Natural killer cell (primary cell): Measurements from ENCODE around the gene HEY2. TPM values are rescaled to one million over a fixed set of nuclear protein-coding genes. Genes with fewer than 3 reads are reported as not detected.

Experiments
- ATAC-seq, 3 donors: fragments of 150-1000 bp in 2 of 3; fragments of 200-7000 bp in 1 of 3; cut with Tn5 transposase; 1 replicate in 1 of 3; 2 replicates in 2 of 3; pipeline ENCODE4 v1.10.0; 2021; ENCODE audit warnings: mild to moderate bottlenecking in 2 of 3, moderate library complexity in 2 of 3
- DNase-seq, 2 donors: peaks; one replicate each; pipeline versions ENCODE4 v3.0.0 to v3.0.0-alpha.2; 2013 to 2021; ENCODE audit warnings: mixed read lengths in 1 of 2
- H3K27ac ChIP-seq: one replicate; pipeline ENCODE4 v1.5.1; 2013; ENCODE audit warnings: mild to moderate bottlenecking, low read length
- H3K27me3 ChIP-seq: one replicate; pipeline ENCODE4 v1.6.1; 2013; ENCODE audit warnings: low read length; ENCODE audit not compliant: control insufficient read depth, insufficient read depth
- H3K36me3 ChIP-seq: one replicate; pipeline ENCODE4 v1.6.1; 2013; ENCODE audit warnings: low read length; ENCODE audit not compliant: control insufficient read depth, insufficient read depth
- H3K4me1 ChIP-seq: one replicate; pipeline ENCODE4 v1.6.1; 2013; ENCODE audit warnings: low read length; ENCODE audit not compliant: control insufficient read depth, insufficient read depth
- H3K4me3 ChIP-seq: one replicate; pipeline ENCODE4 v1.5.1; 2013; ENCODE audit warnings: low read length
- H3K9me3 ChIP-seq: one replicate; pipeline ENCODE4 v1.6.1; 2013; ENCODE audit warnings: low read length; ENCODE audit not compliant: control insufficient read depth, insufficient read depth
- H3K27ac Mint-ChIP-seq, 2 donors: one replicate each; pipeline ENCODE4 v1.8.0; 2022; ENCODE audit warnings: mild to moderate bottlenecking in 2 of 2, mixed read lengths in 2 of 2, moderate library complexity in 1 of 2
- H3K27me3 Mint-ChIP-seq, 2 donors: one replicate each; pipeline ENCODE4 v1.8.0; 2022; ENCODE audit warnings: low read depth in 2 of 2, mixed read lengths in 2 of 2
- H3K36me3 Mint-ChIP-seq: one replicate; pipeline ENCODE4 v1.8.0; 2022; ENCODE audit warnings: mixed read lengths
- H3K4me1 Mint-ChIP-seq, 2 donors: one replicate each; pipeline ENCODE4 v1.8.0; 2022; ENCODE audit warnings: mixed read lengths in 2 of 2
- H3K4me3 Mint-ChIP-seq: one replicate; pipeline ENCODE4 v1.8.0; 2022; ENCODE audit warnings: mild to moderate bottlenecking, moderate library complexity, mixed read lengths
- H3K9me3 Mint-ChIP-seq, 2 donors: one replicate each; pipeline ENCODE4 v1.8.0; 2022; ENCODE audit warnings: mixed read lengths in 2 of 2
- CTCF ChIP-seq: fragments of 200-600 bp; IDR thresholded peaks from one replicate; pipeline ENCODE4 v1.8.0; 2022; ENCODE audit warnings: antibody characterized with exemption
- WGBS: methylation state at CpG from one replicate; pipeline ENCODE4 v1.1.7; 2013; ENCODE audit warnings: missing lambda C conversion rate; ENCODE audit not compliant: insufficient coverage; 5-methylcytosine and 5-hydroxymethylcytosine counted together
- intact Hi-C: fragments of 100-400 bp; cut with micrococcal nuclease; formaldehyde crosslinking; loops from one replicate; pipeline ENCODE4 v1.14.2; 2022
- total RNA-seq, 4 donors: library from RNA; stranded (reverse); fragments of 120-200 nt in 1 of 4; gene quantifications; one replicate each; pipeline versions ENCODE4 v1.2.3 to v1.2.4, GENCODE V29; 2013 to 2022

The HEY2 gene
- total RNA-seq, 3 donors from 2014 or later (not counting 1 experiment from before 2014, with no cell fraction given) = 0.66 to 0.93 (median 0.73) TPM

GRCh38 chr6:125779924-125780539 lies 30.6 kb downstream of the HEY2 start:
- WGBS = 0% methylated on average over 7 of the region's 17 CpGs

GRCh38 chr6:125780540-125781313 lies 31.3 kb downstream of the HEY2 start:
- WGBS = 0% methylated on average over 28 of the region's 28 CpGs
- no peak overlapping the region for H3K27ac Mint-ChIP-seq
- Histone ChIP-seq H3K9me3 (no peaks in the 10 kb centered on the region), H3K4me1 (no peaks in the 10 kb centered on the region), H3K27ac (peak overlapping the region; percentile 89), H3K27me3 (no peaks in the 10 kb centered on the region), H3K36me3 (no peaks in the 10 kb centered on the region), H3K4me3 (peak overlapping the region; percentile 85)
- no peaks in the 10 kb centered on the region for H3K9me3 Mint-ChIP-seq
- H3K27me3 Mint-ChIP-seq = peaks cover 0 to 5% of the 10 kb centered on the region in 2 donors
- peaks cover 5 to 7% of the 10 kb centered on the region in 2 donors for H3K4me1 Mint-ChIP-seq
- ATAC-seq (peak; percentile 76 to 86 (median 76)), DNase-seq (peak; percentile 53 to 82)
- no peak for TF ChIP-seq CTCF
- no peaks in the 10 kb centered on the region for H3K36me3 Mint-ChIP-seq
- intact Hi-C loops = loop anchor here (1.0 to 10.0 kb wide), 5 partner anchors 9 to 1484 kb away; partner anchors contain the start of genes HEY2, HINT3 and RNF146
- no peak overlapping the region for H3K4me3 Mint-ChIP-seq

More at GRCh38 chr6:125779924-125780539, 30.6 kb downstream of the HEY2 start:
- H3K36me3 ChIP-seq = no peaks in the 10 kb centered on the region
- no peaks in the 10 kb centered on the region for H3K9me3 ChIP-seq
- H3K4me1 ChIP-seq = no peaks in the 10 kb centered on the region
- intact Hi-C loops = loop anchor here (1.0 to 10.0 kb wide), 4 partner anchors 31 to 1485 kb away; partner anchors contain the start of genes HEY2, HINT3 and RNF146
- H3K4me3 Mint-ChIP-seq = no peak overlapping the region
- H3K27ac ChIP-seq = peak overlapping the region; percentile 89
- peaks cover 5 to 7% of the 10 kb centered on the region in 2 donors for H3K4me1 Mint-ChIP-seq
- no peaks in the 10 kb centered on the region for H3K36me3 Mint-ChIP-seq
- no peak overlapping the region for H3K27ac Mint-ChIP-seq
- TF ChIP-seq CTCF = peak; percentile 22
- H3K4me3 ChIP-seq = peak overlapping the region; percentile 85
- ATAC-seq (peak; percentile 80 to 92 (median 80)), DNase-seq (peak; percentile 85 to 93)
- H3K27me3 Mint-ChIP-seq = peaks cover 0 to 7% of the 10 kb centered on the region in 2 donors
- H3K9me3 Mint-ChIP-seq = no peaks in the 10 kb centered on the region
- H3K27me3 ChIP-seq = no peaks in the 10 kb centered on the region

GRCh38 chr6:125781314-125781868 lies 32.0 kb downstream of the HEY2 start:
- H3K27ac Mint-ChIP-seq = no peak overlapping the region
- no peaks in the 10 kb centered on the region for H3K9me3 Mint-ChIP-seq
- intact Hi-C loops = loop anchor here (1.0 to 10.0 kb wide), 3 partner anchors 8 to 1483 kb away; partner anchors contain the start of gene RNF146
- Histone ChIP-seq H3K27ac (peak overlapping the region; percentile 89), H3K9me3 (no peaks in the 10 kb centered on the region), H3K27me3 (no peaks in the 10 kb centered on the region), H3K4me3 (peak overlapping the region; percentile 85), H3K36me3 (peaks cover 2% of the 10 kb centered on the region), H3K4me1 (no peaks in the 10 kb centered on the region)
- 0% methylated on average over 2 of the region's 3 CpGs for WGBS
- H3K27me3 Mint-ChIP-seq = peaks cover 0 to 4% of the 10 kb centered on the region in 2 donors
- H3K36me3 Mint-ChIP-seq = no peaks in the 10 kb centered on the region
- ATAC-seq (peak in 1 of 3 donors; percentile 50), DNase-seq (no peak)
- H3K4me3 Mint-ChIP-seq = no peak overlapping the region
- TF ChIP-seq CTCF = no peak
- H3K4me1 Mint-ChIP-seq = peaks cover 5 to 7% of the 10 kb centered on the region in 2 donors
